Measurements from ENCODE around the gene SNPH.

- TF ChIP-seq CTCF (IDR thresholded peaks at IDR 0.05; ENCODE audit: low read depth, low read length, missing input control), result no peak
- no peak for TF ChIP-seq MAX (IDR thresholded peaks at IDR 0.05)
- no peak for TF ChIP-seq GABPA (IDR thresholded peaks at IDR 0.05 in 1 of 2, conservative IDR thresholded peaks at IDR 0.05 in 1 of 2)
- TF ChIP-seq ZBTB33 (IDR thresholded peaks at IDR 0.05), result no peak
- no peak for TF ChIP-seq FOXA1 (IDR thresholded peaks at IDR 0.05)
Measured at GRCh38 chr20:1252416-1252815, 13.7 kb upstream of the SNPH start.

All from liver (tissue), 3 donors.